Ammon's horn (tissue), 1 donor: ENCODE measurements around the gene GLYR1.

Experiments used
- DNase-seq: peaks from one replicate; pipeline ENCODE4 v3.0.0-alpha.2; 2016; ENCODE audit warnings: low spot score

The GLYR1 gene

DNA sequence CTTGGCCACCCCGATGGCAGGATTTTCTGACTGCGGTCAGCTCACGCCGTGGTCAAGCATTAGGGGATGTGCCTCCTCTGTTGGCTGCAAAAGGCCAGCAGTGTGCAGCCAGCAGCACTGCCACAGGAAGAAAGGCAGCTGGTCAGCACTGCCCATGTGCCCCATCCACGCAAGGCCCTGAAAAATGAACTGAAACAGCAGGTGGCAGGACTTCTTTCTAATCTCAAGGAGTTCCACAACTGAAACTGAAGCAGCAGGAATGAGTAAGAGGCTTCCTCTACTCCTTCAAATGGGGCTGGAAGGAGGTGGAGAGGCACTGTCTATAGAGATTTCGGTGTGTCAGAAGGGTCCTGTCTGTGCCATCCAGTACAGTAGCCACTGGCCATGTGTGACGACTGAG lies 83.3 kb downstream of the GLYR1 start:
- DNase-seq: no peak

DNA sequence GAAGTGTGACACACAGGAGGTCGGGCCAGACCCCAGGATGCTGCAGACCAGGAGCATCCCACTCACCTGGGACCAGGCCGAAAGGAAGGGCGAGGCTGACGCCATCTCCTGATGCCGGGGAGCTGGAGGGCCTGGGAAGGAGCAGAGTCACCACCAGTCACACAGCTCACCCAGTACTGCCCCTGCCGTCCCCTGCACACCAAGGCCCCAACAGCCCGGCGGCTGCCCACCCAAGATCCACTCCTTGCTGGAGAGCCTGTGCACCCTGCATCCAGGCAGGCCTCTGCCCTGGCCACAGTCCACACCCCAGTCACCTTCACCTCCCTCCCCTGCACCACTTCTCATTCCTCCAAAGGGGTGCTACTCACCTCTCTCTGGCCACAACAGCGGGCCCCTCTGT lies 84.9 kb downstream of the GLYR1 start:
- DNase-seq: no peak

DNA sequence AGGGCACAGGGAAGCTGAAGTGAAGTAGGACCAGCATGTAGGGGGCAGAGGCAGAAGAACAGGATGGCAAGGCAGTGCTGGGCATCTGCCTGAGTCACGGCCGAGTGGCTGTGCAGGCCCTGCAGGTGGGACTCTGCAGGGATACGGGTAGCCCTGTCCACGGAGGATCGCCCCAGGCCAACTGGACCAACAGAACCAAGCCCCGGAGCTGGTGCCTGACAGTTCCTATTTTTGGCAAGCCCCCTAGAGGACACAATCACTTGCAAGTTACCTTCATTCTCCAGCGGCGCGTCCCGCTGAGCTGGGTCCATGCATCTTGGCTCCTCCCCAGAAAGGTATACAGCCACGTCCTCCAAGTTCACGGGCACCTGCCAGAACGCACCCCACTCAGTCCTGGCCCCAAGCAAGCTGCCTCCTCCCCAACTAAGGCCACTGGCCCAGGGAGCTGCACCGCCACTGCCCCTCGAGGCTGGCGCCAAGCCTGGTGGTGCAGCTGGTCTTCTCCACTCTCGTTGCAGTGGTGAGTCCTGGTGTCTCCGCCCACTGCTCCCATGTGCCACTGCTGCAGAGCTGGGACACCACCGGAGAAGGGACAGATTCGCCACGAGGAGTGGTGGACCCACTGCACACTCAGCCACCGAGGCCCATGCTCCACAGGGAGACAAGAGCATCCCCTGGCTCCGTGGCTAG lies 86.7 kb downstream of the GLYR1 start:
- no peak for DNase-seq

DNA sequence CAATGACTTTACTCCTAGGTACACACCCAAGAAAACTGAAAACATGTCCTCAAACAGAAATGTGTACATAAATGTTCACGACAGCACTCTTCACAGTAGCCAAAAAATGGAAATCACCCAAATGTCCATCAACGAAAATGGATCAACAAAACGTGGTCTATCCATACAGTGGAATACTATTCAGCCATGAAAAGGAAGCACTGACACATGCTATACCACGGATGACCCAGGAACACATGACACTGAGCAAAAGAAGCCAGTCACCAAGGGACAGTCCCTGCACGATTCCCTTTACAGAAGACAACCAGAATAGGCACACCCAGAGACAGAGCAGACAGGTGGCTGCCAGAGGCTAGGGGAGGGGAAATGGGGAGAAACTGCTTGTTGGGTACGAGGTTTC lies 91.4 kb downstream of the GLYR1 start:
- DNase-seq: no peak

DNA sequence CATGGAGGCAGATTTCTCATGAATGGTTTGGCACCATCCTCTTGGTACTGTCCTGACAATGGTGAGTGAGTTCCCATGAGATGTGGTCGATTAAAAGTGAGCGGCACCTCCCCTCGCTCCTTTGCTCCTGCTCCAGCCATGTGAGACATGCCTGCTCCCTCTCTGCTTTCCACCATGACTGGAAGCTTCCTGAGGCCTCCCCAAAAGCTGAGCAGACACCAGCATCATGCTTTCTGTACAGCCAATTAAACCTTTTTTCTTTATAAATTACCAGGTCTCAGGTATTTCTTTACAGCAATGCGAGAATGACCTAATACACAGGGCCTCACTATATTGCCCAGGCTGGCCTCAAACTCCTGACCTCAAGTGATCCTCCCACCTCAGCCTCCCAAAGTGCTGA lies 92.2 kb downstream of the GLYR1 start:
- DNase-seq: no peak

DNA sequence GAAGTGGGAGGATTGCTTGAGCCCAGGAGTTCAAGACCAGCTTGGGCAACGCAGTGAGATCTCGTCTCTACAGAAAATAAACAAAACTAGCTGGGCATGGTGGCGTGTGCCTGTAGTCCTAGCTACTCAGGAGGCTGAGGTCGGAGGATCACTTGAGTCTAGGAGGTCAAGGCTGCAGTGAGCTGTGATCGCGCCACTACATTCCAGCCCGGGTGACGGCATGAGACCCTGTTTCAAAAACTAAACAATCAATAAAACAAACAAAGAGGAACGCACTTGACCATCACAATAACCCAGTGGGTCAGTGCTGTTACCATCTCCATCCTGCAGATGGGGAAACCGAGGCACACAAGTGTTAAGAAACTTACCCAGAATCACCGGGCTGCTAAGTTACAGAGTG lies 93.9 kb downstream of the GLYR1 start:
- DNase-seq: no peak
